Calu3 (cell line): ENCODE data around the gene KDF1. TPM values are rescaled to one million over a fixed set of nuclear protein-coding genes. Genes with fewer than 3 reads are reported as not detected.

Source experiments
- BruUV-seq: library from RNA; stranded (reverse); fragments of 400-500 nt; replicated peaks from 2 replicates; lab custom pipeline; 2021; lab: Mats Ljungman, UMichigan
- CTCF ChIA-PET: fragments of 300-600 bp; sonication (Branson Sonifier 250); formaldehyde crosslinking; loops from one replicate; lab custom pipeline; 2022; ENCODE audit warnings: antibody characterized with exemption; lab: Charles Lee
- DNase-seq: peaks from one replicate; pipeline ENCODE4 v3.0.0; 2022
- H3K27ac Mint-ChIP-seq: one replicate; pipeline ENCODE4 v1.8.0; 2022; ENCODE audit warnings: mixed read lengths; ENCODE audit not compliant: unreplicated experiment
- H3K27me3 Mint-ChIP-seq: one replicate; pipeline ENCODE4 v1.8.0; 2022; ENCODE audit warnings: mixed read lengths; ENCODE audit not compliant: unreplicated experiment
- H3K36me3 Mint-ChIP-seq: one replicate; pipeline ENCODE4 v1.8.0; 2022; ENCODE audit warnings: mild to moderate bottlenecking, moderate library complexity, mixed read lengths; ENCODE audit not compliant: insufficient read depth, unreplicated experiment
- H3K4me1 Mint-ChIP-seq: one replicate; pipeline ENCODE4 v1.8.0; 2022; ENCODE audit warnings: mild to moderate bottlenecking, low read depth, mixed read lengths; ENCODE audit not compliant: unreplicated experiment
- H3K4me3 Mint-ChIP-seq: one replicate; pipeline ENCODE4 v1.8.0; 2022; ENCODE audit warnings: mild to moderate bottlenecking, low read depth, moderate library complexity, mixed read lengths; ENCODE audit not compliant: unreplicated experiment
- H3K9me3 Mint-ChIP-seq: one replicate; pipeline ENCODE4 v1.8.0; 2022; ENCODE audit warnings: low read depth, mixed read lengths; ENCODE audit not compliant: unreplicated experiment
- CTCF ChIP-seq: fragments of 200-600 bp; IDR thresholded peaks from one replicate; pipeline ENCODE4 v1.8.0; 2022; ENCODE audit warnings: antibody characterized with exemption; ENCODE audit not compliant: unreplicated experiment
- intact Hi-C: fragments of 100-400 bp; cut with micrococcal nuclease; formaldehyde crosslinking; loops from one replicate; pipeline ENCODE4 v1.10.0; 2022; ENCODE audit not compliant: unreplicated experiment
- total RNA-seq: library from RNA; stranded (reverse); gene quantifications from 2 replicates; pipeline ENCODE4 v1.2.3, GENCODE V29; 2022

KDF1 gene
- total RNA-seq, 1 experiment from 2014 or later = 18.9 TPM

- peak within 1 kb of the TSS; percentile 91 for H3K4me3 Mint-ChIP-seq
- BruUV-seq = TSS peak; percentile 90
- intact Hi-C loops = no loop called here
- H3K4me1 Mint-ChIP-seq = peaks cover 7% of the 10 kb centered on the region
- no peaks in the 10 kb centered on the region for H3K9me3 Mint-ChIP-seq
- DNase-seq = peak; percentile 80
- H3K27me3 Mint-ChIP-seq = no peaks in the 10 kb centered on the region
- peak within 1 kb of the TSS; percentile 98 for H3K27ac Mint-ChIP-seq
- CTCF ChIA-PET = interaction anchor here (0.6 to 1.1 kb wide), 5 partner anchors 8 to 100 kb away, joined by 3 to 7 read pairs (median 4); no protein-coding TSS in a partner anchor
- TF ChIP-seq CTCF = no peak
- peaks cover 24% of the 10 kb centered on the region for H3K36me3 Mint-ChIP-seq
Measured at GRCh38 chr1:26900001-26900814, 60.1 kb downstream of the KDF1 start, which contains the start of gene GPATCH3. Gene GPATCH3, minus strand, starts transcription at chr1:26900467. Its CDS starts 25 bp downstream, at chr1:26900442.

Other genes starting within 250 kb of the KDF1 start
- 9.9 and 11.9 TPM in 2 replicates for gene PIGV, start 172.5 kb downstream of the KDF1 start, total RNA-seq
- gene ZDHHC18, start 133.8 kb downstream of the KDF1 start, total RNA-seq = 21.8 and 25.8 TPM in 2 replicates
- gene SFN, start 97.3 kb downstream of the KDF1 start, total RNA-seq = 74.5 and 103 TPM in 2 replicates
- 23.4 and 24.3 TPM in 2 replicates for gene GPN2, start 70.2 kb downstream of the KDF1 start, total RNA-seq
- 11.5 and 11.7 TPM in 2 replicates for gene GPATCH3, start 60.0 kb downstream of the KDF1 start, total RNA-seq
- 0.32 TPM in 1 of 2 replicates, not detected in the other for gene NR0B2, start 46.5 kb downstream of the KDF1 start, total RNA-seq
- gene NUDC, start 38.7 kb downstream of the KDF1 start, total RNA-seq = 101 and 121 TPM in 2 replicates
- 195 and 277 TPM in 2 replicates for gene TRNP1, start 33.2 kb upstream of the KDF1 start, total RNA-seq
- 0.59 and 1.0 TPM in 2 replicates for gene TENT5B, start 52.4 kb upstream of the KDF1 start, total RNA-seq
- gene SLC9A1, start 194.7 kb upstream of the KDF1 start, total RNA-seq = 16.4 and 17.4 TPM in 2 replicates